CD4-positive, alpha-beta T cell treated with Interleukin-4 for 1 hour (primary cell): ENCODE measurements around the gene RYR3.

ENCODE experiments used
- DNase-seq, 2 donors: peaks; one replicate each; pipeline ENCODE4 v3.0.0-alpha.2; 2020 to 2022

Gene RYR3

GRCh38 chr15:33851079-33851478 lies 540.3 kb downstream of the RYR3 start:
- no peak for DNase-seq

- no peak for DNase-seq
These were observed 541.3 kb downstream of the RYR3 start for GRCh38 chr15:33852094-33852493.

GRCh38 chr15:33852570-33852969 lies 541.8 kb downstream of the RYR3 start:
- DNase-seq, result no peak

- DNase-seq, result no peak
These were observed 547.0 kb downstream of the RYR3 start for GRCh38 chr15:33857726-33858125.

GRCh38 chr15:33858836-33859235 lies 548.1 kb downstream of the RYR3 start:
- no peak for DNase-seq

GRCh38 chr15:33859992-33860545 lies 549.3 kb downstream of the RYR3 start:
- no peak for DNase-seq

GRCh38 chr15:33860754-33861153 lies 550.0 kb downstream of the RYR3 start:
- no peak for DNase-seq

GRCh38 chr15:33864360-33865075 lies 553.8 kb downstream of the RYR3 start:
- no peak for DNase-seq

- no peak for DNase-seq
These were observed 554.6 kb downstream of the RYR3 start for GRCh38 chr15:33865416-33865815.

GRCh38 chr15:33866101-33866737 lies 555.5 kb downstream of the RYR3 start:
- no peak for DNase-seq

GRCh38 chr15:33871980-33872379 lies 561.2 kb downstream of the RYR3 start:
- no peak for DNase-seq

- DNase-seq, result no peak
These were observed 561.8 kb downstream of the RYR3 start for GRCh38 chr15:33872416-33873106.

- no peak for DNase-seq
These were observed 563.4 kb downstream of the RYR3 start for GRCh38 chr15:33874156-33874555.

GRCh38 chr15:33882921-33883320 lies 572.2 kb downstream of the RYR3 start:
- no peak for DNase-seq

GRCh38 chr15:33888176-33888575 lies 577.4 kb downstream of the RYR3 start:
- DNase-seq, result no peak

GRCh38 chr15:33894193-33894592 lies 583.4 kb downstream of the RYR3 start:
- DNase-seq, result no peak

- DNase-seq, result no peak
These were observed 591.3 kb downstream of the RYR3 start for GRCh38 chr15:33902043-33902442.

GRCh38 chr15:33903661-33904060 lies 592.9 kb downstream of the RYR3 start:
- no peak for DNase-seq

- no peak for DNase-seq
These were observed 596.6 kb downstream of the RYR3 start for GRCh38 chr15:33907326-33907725.

GRCh38 chr15:33908406-33908805 lies 597.6 kb downstream of the RYR3 start:
- DNase-seq, result no peak

- no peak for DNase-seq
These were observed 600.0 kb downstream of the RYR3 start for GRCh38 chr15:33910741-33911140.

- DNase-seq, result no peak
These were observed 601.6 kb downstream of the RYR3 start for GRCh38 chr15:33912326-33912725.

- DNase-seq, result no peak
These were observed 602.7 kb downstream of the RYR3 start for GRCh38 chr15:33913459-33913858.
